HepG2 (cell line): ENCODE results near the gene SERPINI1. TPM values are rescaled to one million over a fixed set of nuclear protein-coding genes. Genes with fewer than 3 reads are reported as not detected.

Experiments used
- ATAC-seq: fragments of 200-7000 bp; cut with Tn5 transposase; 3 replicates; pipeline ENCODE4 v1.9.1; 2020; ENCODE audit warnings: mild to moderate bottlenecking, moderate library complexity
- BruUV-seq: library from RNA; stranded (reverse); fragments of 400-500 nt; replicated peaks from 2 replicates; lab custom pipeline; 2021; lab: Mats Ljungman, UMichigan
- CTCF ChIA-PET: fragments of 300-600 bp; formaldehyde crosslinking; extraction: SDS; loops from one replicate; lab custom pipeline; 2021; ENCODE audit warnings: low total read pairs, inconsistent platforms, low intra/inter-chr PET ratio; lab: Yijun Ruan, JAX
- POLR2A ChIA-PET: fragments of 350-600 bp; sonication (Branson Sonifier 250); formaldehyde crosslinking; loops from one replicate; lab custom pipeline; 2020; ENCODE audit warnings: antibody characterized with exemption, inconsistent platforms; lab: Yijun Ruan, JAX
- DNase-seq: peaks from one replicate; pipeline ENCODE4 v3.0.0-alpha.2; 2015; ENCODE audit warnings: low spot score
- FAIRE-seq: peaks from 3 replicates; lab custom pipeline; 2011; peaks lifted over from hg19 to GRCh38; lab: Jason Lieb, UNC
- H2AFZ ChIP-seq: one replicate; pipeline ENCODE4 v1.6.1; 2011; ENCODE audit warnings: low read length, inconsistent platforms
- H3K27ac ChIP-seq: fragments of 300-600 bp; 3 replicates; pipeline ENCODE4 v1.8.0; 2011; ENCODE audit warnings: mixed run types, mild to moderate bottlenecking, mixed read lengths, low read length, inconsistent platforms; ENCODE audit not compliant: insufficient read depth; ENCODE audit errors: extremely low read length
- H3K27me3 ChIP-seq, 2 experiments: fragments of 200-600 bp in 1 of 2; 2 replicates in 1 of 2; 3 replicates in 1 of 2; pipeline versions ENCODE4 v1.6.0 to v1.8.0; 2011; ENCODE audit warnings: low read length in 2 of 2, mild to moderate bottlenecking in 2 of 2, moderate library complexity in 2 of 2, inconsistent platforms in 1 of 2; ENCODE audit not compliant: insufficient read depth in 2 of 2, control insufficient read depth in 1 of 2
- H3K36me3 ChIP-seq, 2 experiments: fragments of 200-600 bp in 1 of 2; replicated peaks in 1 of 2; 2 replicates in 1 of 2; 3 replicates in 1 of 2; pipeline versions ENCODE4 v1.5.1 to v1.8.0; 2011; ENCODE audit warnings: low read length in 2 of 2, inconsistent platforms in 1 of 2; ENCODE audit not compliant: insufficient read depth in 2 of 2, control insufficient read depth in 1 of 2
- H3K4me1 ChIP-seq: 2 replicates; pipeline ENCODE4 v1.5.1; 2012; ENCODE audit warnings: low read length, inconsistent platforms; ENCODE audit not compliant: insufficient read depth
- H3K4me2 ChIP-seq: 2 replicates; pipeline ENCODE4 v1.6.0; 2011; ENCODE audit warnings: low read depth, low read length, inconsistent platforms
- H3K4me3 ChIP-seq, 3 experiments: fragments of 200-600 bp in 1 of 3; sonication (generic), shearing (Covaris generic) in 1 of 3; replicated peaks in 1 of 3; 2 replicates each; pipeline ENCODE4 v1.5.1; 2011 to 2016; ENCODE audit warnings: low read length in 3 of 3, inconsistent platforms in 2 of 3, low read depth in 2 of 3, mild to moderate bottlenecking in 2 of 3, control low read depth in 1 of 3, mixed read lengths in 1 of 3; ENCODE audit not compliant: insufficient read depth in 1 of 3
- H3K79me2 ChIP-seq: one replicate; pipeline ENCODE4 v1.6.1; 2011; ENCODE audit warnings: low read length, inconsistent platforms; ENCODE audit not compliant: insufficient read depth
- H3K9ac ChIP-seq: 2 replicates; pipeline ENCODE4 v1.6.0; 2011; ENCODE audit warnings: mild to moderate bottlenecking, low read depth, low read length, inconsistent platforms; ENCODE audit not compliant: insufficient read depth
- H3K9me3 ChIP-seq: 2 replicates; pipeline ENCODE4 v1.5.1; 2012; ENCODE audit warnings: mild to moderate bottlenecking, low read length
- H4K20me1 ChIP-seq: 2 replicates; pipeline ENCODE4 v1.6.0; 2011; ENCODE audit warnings: inconsistent platforms, mild to moderate bottlenecking, low read length, moderate library complexity; ENCODE audit not compliant: insufficient read depth
- ELF3 ChIP-seq: IDR thresholded peaks from 2 replicates; pipeline ENCODE4 v1.6.1; 2016; ENCODE audit warnings: missing genetic modification reagents, missing compliant biosample characterization
- FOSL1 ChIP-seq: sonication (generic); formaldehyde crosslinking; IDR thresholded peaks from 2 replicates; pipeline ENCODE4 v1.9.0; 2021; ENCODE audit warnings: missing genetic modification reagents, borderline replicate concordance
- FOXM1 ChIP-seq: sonication (generic); formaldehyde crosslinking; IDR thresholded peaks from 2 replicates; pipeline ENCODE4 v1.5.0; 2020; ENCODE audit warnings: missing genetic modification reagents
- FOXO4 ChIP-seq: sonication (generic); formaldehyde crosslinking; conservative IDR thresholded peaks from 2 replicates; pipeline ENCODE4 v1.8.1; 2023; ENCODE audit warnings: missing genetic modification reagents
- MXD3 ChIP-seq: IDR thresholded peaks from 2 replicates; pipeline ENCODE4 v1.6.1; 2016; ENCODE audit warnings: mild to moderate bottlenecking, missing biosample characterization, missing genetic modification reagents
- PBX2 ChIP-seq: IDR thresholded peaks from 2 replicates; pipeline ENCODE4 v1.6.1; 2016; ENCODE audit warnings: control low read depth
- PBX3 ChIP-seq: sonication (generic); formaldehyde crosslinking; IDR thresholded peaks from 2 replicates; pipeline ENCODE4 v1.8.1; 2023; ENCODE audit warnings: missing genetic modification reagents, inconsistent platforms, borderline replicate concordance
- PRDM15 ChIP-seq: sonication (generic); formaldehyde crosslinking; IDR thresholded peaks from 2 replicates; pipeline ENCODE4 v1.4.0; 2020; ENCODE audit warnings: missing genetic modification reagents
- SCMH1 ChIP-seq: sonication (generic); formaldehyde crosslinking; IDR thresholded peaks from 2 replicates; pipeline ENCODE4 v1.9.0; 2021; ENCODE audit warnings: missing genetic modification reagents, mild to moderate bottlenecking, borderline replicate concordance
- SOX5 ChIP-seq: IDR thresholded peaks from 2 replicates; pipeline ENCODE4 v1.6.1; 2016; ENCODE audit warnings: borderline replicate concordance
- ZFP62 ChIP-seq: sonication (generic); formaldehyde crosslinking; IDR thresholded peaks from 2 replicates; pipeline ENCODE4 v1.4.0; 2020; ENCODE audit warnings: missing genetic modification reagents
- ZNF451 ChIP-seq: sonication (generic); formaldehyde crosslinking; IDR thresholded peaks from 2 replicates; pipeline ENCODE4 v1.5.0; 2020; ENCODE audit warnings: mild to moderate bottlenecking, missing genetic modification reagents
- ZNF580 ChIP-seq: IDR thresholded peaks from 2 replicates; pipeline ENCODE4 v1.6.1; 2016; ENCODE audit warnings: low read depth, borderline replicate concordance
- WGBS: methylation state at CpG from one replicate; pipeline ENCODE4 v1.1.6; 2017; ENCODE audit warnings: low lambda C conversion rate; 5-methylcytosine and 5-hydroxymethylcytosine counted together
- in situ Hi-C: cut with HindIII; loops from 2 replicates; pipeline ENCODE4 v1.10.0; 2017; ENCODE audit warnings: low pct_unique_long_range_greater_than_20kb; ENCODE audit not compliant: extremely low pct_ligation_motif_present
- intact Hi-C: fragments of 100-400 bp; cut with micrococcal nuclease; formaldehyde crosslinking; loops from one replicate; pipeline ENCODE4 v1.10.0; 2022; ENCODE audit not compliant: unreplicated experiment
- polyA plus RNA-seq, 8 experiments: library from polyadenylated mRNA; depleted of rRNA in 3 of 8; stranded (reverse) in 7 of 8; unstranded in 1 of 8; fragments of >200 nt; fragmentation: Illumina TruSeq in 4 of 8; extraction: Trizol in 4 of 8; gene quantifications; 2 replicates each; pipeline versions ENCODE4 v1.2.1 to v1.2.3, GENCODE V29; 2011 to 2016; ENCODE audit warnings: low read depth in 4 of 8, missing spikeins in 1 of 8, mixed read lengths in 1 of 8; ENCODE audit not compliant: insufficient read depth in 1 of 8
- total RNA-seq, 5 experiments: library from RNA; depleted of rRNA; stranded (reverse); fragments of >200 nt; fragmentation: Illumina TruSeq; extraction: Trizol; gene quantifications; 2 replicates each; pipeline ENCODE4 v1.2.3, GENCODE V29; 2016; ENCODE audit warnings: low read depth in 1 of 5

Gene SERPINI1
- total and polyA plus RNA-seq, 2 of the 13 experiments (the other 11 are each of a cell fraction or from before 2014, with no cell fraction given) = 14.7 to 58.0 TPM

- TF ChIP-seq ZNF451 (no peak), FOXO4 (no peak), SCMH1 (no peak), SOX5 (CRISPR knock-in tag) (peak; percentile 44; the same call in 1 of the 2 replicates), PBX3 (no peak), ZFP62 (CRISPR knock-in tag) (no peak), PBX2 (CRISPR knock-in tag) (no peak), MXD3 (CRISPR knock-in tag) (no peak), ELF3 (CRISPR knock-in tag) (no peak), ZNF580 (no peak)
Observed at GRCh38 chr3:167716920-167717319, 18.6 kb upstream of the SERPINI1 start (continued).

GRCh38 chr3:167718582-167718981 is 16.9 kb upstream of the SERPINI1 start:
- no TSS peak for BruUV-seq
- Histone ChIP-seq H3K9me3 (no peaks in the 10 kb centered on the region), H3K4me3 (no peak overlapping the region), H3K36me3 (peaks cover 2 to 19% of the 10 kb centered on the region in 2 experiments; a peak in 4 of 5 replicates), H3K27me3 (no peaks in the 10 kb centered on the region), H4K20me1 (no peaks in the 10 kb centered on the region; the same call in 1 of the 2 replicates), H3K4me1 (peaks cover 14% of the 10 kb centered on the region), H3K27ac (no peak overlapping the region), H3K79me2 (peaks cover 62% of the 10 kb centered on the region), H3K4me2 (no peak overlapping the region), H2AFZ (no peak overlapping the region), H3K9ac (no peak overlapping the region)
- ChIA-PET POLR2A (no interaction called here), CTCF (no interaction called here)
- in situ Hi-C loops = no loop called here
- WGBS = 100% methylated on average over 1 of the region's 1 CpG
- FAIRE-seq (no peak), DNase-seq (no peak), ATAC-seq (no peak)
- intact Hi-C loops = no loop called here
- TF ChIP-seq FOXM1 (CRISPR knock-in tag) (no peak), PRDM15 (CRISPR knock-in tag) (no peak), FOSL1 (CRISPR knock-in tag) (no peak)
